Suprapubic skin (tissue), 4 donors: ENCODE data around the gene TUBB3. TPM values are rescaled to one million over a fixed set of nuclear protein-coding genes. Genes with fewer than 3 reads are reported as not detected.

Experiments used
- DNase-seq, 2 donors: peaks; one replicate each; pipeline ENCODE4 v3.0.0-alpha.2; 2019; ENCODE audit warnings: low spot score in 2 of 2
- H3K27ac ChIP-seq: fragments of 200-600 bp; sonication (generic); one replicate; pipeline ENCODE4 v1.5.1; 2019
- H3K27me3 ChIP-seq: fragments of 200-600 bp; sonication (generic); one replicate; pipeline ENCODE4 v1.5.1; 2019
- H3K36me3 ChIP-seq: fragments of 200-600 bp; sonication (generic); one replicate; pipeline ENCODE4 v1.5.1; 2019
- H3K4me1 ChIP-seq: fragments of 200-600 bp; sonication (generic); one replicate; pipeline ENCODE4 v1.5.1; 2019
- H3K4me3 ChIP-seq: fragments of 200-600 bp; sonication (generic); one replicate; pipeline ENCODE4 v1.5.1; 2019; ENCODE audit warnings: mild to moderate bottlenecking
- H3K9me3 ChIP-seq: fragments of 200-600 bp; sonication (generic); one replicate; pipeline ENCODE4 v1.5.1; 2019
- CTCF ChIP-seq, 2 donors: fragments of 200-600 bp in 1 of 2; fragments of 450-650 bp in 1 of 2; sonication (generic) in 1 of 2; IDR thresholded peaks; one replicate each; pipeline ENCODE4 v1.5.1; 2016 to 2019; ENCODE audit warnings: antibody characterized with exemption in 2 of 2, mild to moderate bottlenecking in 1 of 2, moderate library complexity in 1 of 2
- EP300 ChIP-seq: sonication (generic); formaldehyde crosslinking; IDR thresholded peaks from one replicate; pipeline ENCODE4 v1.6.1; 2017; ENCODE audit warnings: antibody characterized with exemption
- POLR2A ChIP-seq, 2 donors: fragments of 450-650 bp; IDR thresholded peaks; one replicate each; pipeline ENCODE4 v1.6.1; 2017; ENCODE audit warnings: antibody characterized with exemption in 2 of 2, mild to moderate bottlenecking in 2 of 2, moderate library complexity in 2 of 2
- POLR2AphosphoS5 ChIP-seq, 3 donors: sonication (generic); formaldehyde crosslinking; IDR thresholded peaks; one replicate each; pipeline ENCODE4 v1.6.1; 2017; ENCODE audit warnings: antibody characterized with exemption in 3 of 3
- WGBS: methylation state at CpG from one replicate; pipeline ENCODE4 v1.1.5; 2018; 5-methylcytosine and 5-hydroxymethylcytosine counted together
- total RNA-seq, 4 donors: library from RNA; depleted of rRNA; stranded (reverse); fragments of >200 nt; gene quantifications; one replicate each; pipeline ENCODE4 v1.1.0, GENCODE V29; 2016

The TUBB3 gene
- total RNA-seq, 4 donors from 2014 or later, result 1.2 to 9.2 (median 4.6) TPM

GRCh38 chr16:89921702-89922476 lies 1.3 kb upstream of the TUBB3 start:
- 9% methylated on average over 16 of the region's 22 CpGs for WGBS
- H3K4me1 ChIP-seq, result peaks cover 74% of the 10 kb centered on the region

GRCh38 chr16:89922477-89922883 lies 662 bp upstream of the TUBB3 start:
- Histone ChIP-seq H3K36me3 (no peaks in the 10 kb centered on the region), H3K9me3 (no peaks in the 10 kb centered on the region), H3K27ac (peak overlapping the region; percentile 81), H3K27me3 (peaks cover 63% of the 10 kb centered on the region), H3K4me3 (peak overlapping the region; percentile 56), H3K4me1 (peaks cover 69% of the 10 kb centered on the region)
- DNase-seq, result peak in 1 of 2 donors; percentile 87
- 5% methylated on average over 4 of the region's 31 CpGs for WGBS
- TF ChIP-seq POLR2A (IDR thresholded peaks at IDR 0.05) (no peak), POLR2AphosphoS5 (IDR thresholded peaks at IDR 0.05) (no peak), EP300 (no peak), CTCF (IDR thresholded peaks at IDR 0.05) (no peak)

More at GRCh38 chr16:89921702-89922476, 1.3 kb upstream of the TUBB3 start:
- Histone ChIP-seq H3K36me3 (no peaks in the 10 kb centered on the region), H3K9me3 (no peaks in the 10 kb centered on the region), H3K27me3 (peaks cover 58% of the 10 kb centered on the region), H3K4me3 (peak overlapping the region; percentile 56), H3K27ac (peak overlapping the region; percentile 81)
- TF ChIP-seq POLR2AphosphoS5 (IDR thresholded peaks at IDR 0.05) (no peak), POLR2A (IDR thresholded peaks at IDR 0.05) (no peak), EP300 (no peak), CTCF (IDR thresholded peaks at IDR 0.05) (no peak)
- DNase-seq, result peak in 1 of 2 donors; percentile 78

- Histone ChIP-seq H3K9me3 (no peaks in the 10 kb centered on the region), H3K36me3 (no peaks in the 10 kb centered on the region), H3K27me3 (peaks cover 65% of the 10 kb centered on the region), H3K27ac (no peak overlapping the region), H3K4me3 (peak overlapping the region; percentile 56), H3K4me1 (peaks cover 56% of the 10 kb centered on the region)
- TF ChIP-seq POLR2A (IDR thresholded peaks at IDR 0.05) (no peak), EP300 (no peak)
- WGBS, result no CpG with 5 or more reads among the region's 41 CpGs
- peak in 1 of 2 donors; percentile 64 for DNase-seq
Observed at GRCh38 chr16:89923640-89924296, 626 bp downstream of the TUBB3 start.

GRCh38 chr16:89924297-89924924 lies 1.3 kb downstream of the TUBB3 start:
- peak in 1 of 2 donors; percentile 68 for DNase-seq
- 10% methylated on average over 8 of the region's 14 CpGs for WGBS
- peaks cover 54% of the 10 kb centered on the region for H3K4me1 ChIP-seq

GRCh38 chr16:89924925-89925307 lies 1.8 kb downstream of the TUBB3 start:
- no peaks in the 10 kb centered on the region for H3K9me3 ChIP-seq
- WGBS, result 24% methylated on average over 3 of the region's 4 CpGs
- H3K4me1 ChIP-seq, result peaks cover 54% of the 10 kb centered on the region
- H3K36me3 ChIP-seq, result no peaks in the 10 kb centered on the region
- no peak overlapping the region for H3K27ac ChIP-seq
- TF ChIP-seq POLR2A (IDR thresholded peaks at IDR 0.05) (no peak), POLR2AphosphoS5 (IDR thresholded peaks at IDR 0.05) (no peak), CTCF (IDR thresholded peaks at IDR 0.05) (no peak), EP300 (no peak)
- DNase-seq, result no peak
- H3K27me3 ChIP-seq, result peaks cover 60% of the 10 kb centered on the region
- no peak overlapping the region for H3K4me3 ChIP-seq

More at GRCh38 chr16:89924297-89924924, 1.3 kb downstream of the TUBB3 start:
- no peaks in the 10 kb centered on the region for H3K9me3 ChIP-seq
- no peak overlapping the region for H3K4me3 ChIP-seq
- TF ChIP-seq CTCF (IDR thresholded peaks at IDR 0.05), result no peak
- TF ChIP-seq POLR2AphosphoS5 (IDR thresholded peaks at IDR 0.05), result no peak
- no peak for TF ChIP-seq POLR2A (IDR thresholded peaks at IDR 0.05)
- TF ChIP-seq EP300, result no peak
- peaks cover 65% of the 10 kb centered on the region for H3K27me3 ChIP-seq
- H3K36me3 ChIP-seq, result no peaks in the 10 kb centered on the region
- H3K27ac ChIP-seq, result no peak overlapping the region
